Dedifferentiated amniotic fluid mesenchymal stem cell (primary cell): ENCODE measurements around the gene NR3C2.
"Not testable (repeated sequence)": the region's sequence is repeated elsewhere in the genome, so short reads cannot be mapped to it uniquely, and the experiment has no call there.

Source experiments
- DNase-seq: peaks from one replicate; pipeline ENCODE4 v3.0.0-alpha.2; 2016; ENCODE audit errors: extremely low spot score

NR3C2 gene

GRCh38 chr4:148112231-148112982 lies 329.8 kb downstream of the NR3C2 start:
- DNase-seq, result peak; percentile 72

- no peak for DNase-seq
Observed at GRCh38 chr4:148110169-148110568, 332.0 kb downstream of the NR3C2 start.

- no peak for DNase-seq
Observed at GRCh38 chr4:148109216-148109615, 333.0 kb downstream of the NR3C2 start.

- no peak for DNase-seq
Observed at GRCh38 chr4:148108766-148109165, 333.4 kb downstream of the NR3C2 start.

- no peak for DNase-seq
Observed at GRCh38 chr4:148103597-148104355, 338.4 kb downstream of the NR3C2 start.

- no peak for DNase-seq
Observed at GRCh38 chr4:148101790-148102189, 340.4 kb downstream of the NR3C2 start.

GRCh38 chr4:148101235-148101634 lies 341.0 kb downstream of the NR3C2 start:
- no peak for DNase-seq

- DNase-seq, result no peak
Observed at GRCh38 chr4:148097801-148098200, 344.4 kb downstream of the NR3C2 start.

- DNase-seq, result no peak
Observed at GRCh38 chr4:148095346-148095923, 346.8 kb downstream of the NR3C2 start.

- no peak for DNase-seq
Observed at GRCh38 chr4:148094149-148094548, 348.1 kb downstream of the NR3C2 start.

- no peak for DNase-seq
Observed at GRCh38 chr4:148093065-148093464, 349.1 kb downstream of the NR3C2 start.

GRCh38 chr4:148092316-148093014 lies 349.7 kb downstream of the NR3C2 start:
- DNase-seq, result no peak

GRCh38 chr4:148091896-148092295 lies 350.3 kb downstream of the NR3C2 start:
- DNase-seq, result no peak

GRCh38 chr4:148090503-148091476 lies 351.4 kb downstream of the NR3C2 start:
- no peak for DNase-seq

GRCh38 chr4:148090029-148090428 lies 352.2 kb downstream of the NR3C2 start:
- DNase-seq, result no peak

GRCh38 chr4:148089624-148090023 lies 352.6 kb downstream of the NR3C2 start:
- DNase-seq, result no peak

GRCh38 chr4:148083073-148083472 lies 359.1 kb downstream of the NR3C2 start:
- not testable (repeated sequence) for DNase-seq

- DNase-seq, result no peak
Observed at GRCh38 chr4:148081745-148082144, 360.5 kb downstream of the NR3C2 start.

GRCh38 chr4:148081267-148081666 lies 360.9 kb downstream of the NR3C2 start:
- no peak for DNase-seq

- DNase-seq, result no peak
Observed at GRCh38 chr4:148079961-148080360, 362.3 kb downstream of the NR3C2 start.

GRCh38 chr4:148078061-148078460 lies 364.2 kb downstream of the NR3C2 start:
- DNase-seq, result no peak
